H1 (cell line): ENCODE results near the gene RNF41. TPM values are rescaled to one million over a fixed set of nuclear protein-coding genes. Genes with fewer than 3 reads are reported as not detected.

Experiments
- CTCF ChIA-PET: fragments of 300-600 bp; sonication (Branson Sonifier 250); formaldehyde crosslinking; loops from one replicate; lab custom pipeline; 2021; ENCODE audit not compliant: partially characterized antibody; lab: Charles Lee
- POLR2A ChIA-PET: fragments of 300-600 bp; sonication (Branson Sonifier 250); formaldehyde crosslinking; loops from one replicate; lab custom pipeline; 2021; ENCODE audit warnings: inconsistent platforms; ENCODE audit not compliant: partially characterized antibody; lab: Charles Lee
- DNase-seq, 2 experiments: peaks; one replicate each; pipeline versions ENCODE4 v3.0.0 to v3.0.0-alpha.2; 2010 to 2022; ENCODE audit warnings: low spot score in 2 of 2, low read depth in 1 of 2, mixed read lengths in 1 of 2
- FAIRE-seq: peaks from 2 replicates; lab custom pipeline; 2011; peaks lifted over from hg19 to GRCh38; lab: Jason Lieb, UNC
- H2AFZ ChIP-seq: 2 replicates; pipeline ENCODE4 v1.8.1; 2012; ENCODE audit warnings: low read length, inconsistent platforms
- H2AK5ac ChIP-seq: 2 replicates; pipeline ENCODE4 v1.6.1; 2013; ENCODE audit warnings: low read depth, low read length
- H2BK120ac ChIP-seq: replicated peaks from 2 replicates; pipeline ENCODE3; 2013; ENCODE audit warnings: low read depth, low read length, inconsistent platforms
- H2BK12ac ChIP-seq: 2 replicates; pipeline ENCODE4 v1.6.1; 2013; ENCODE audit warnings: low read depth, low read length
- H2BK15ac ChIP-seq: 2 replicates; pipeline ENCODE4 v1.6.1; 2013; ENCODE audit warnings: low read length
- H2BK20ac ChIP-seq: 2 replicates; pipeline ENCODE4 v1.6.1; 2013; ENCODE audit warnings: low read length
- H2BK5ac ChIP-seq: 2 replicates; pipeline ENCODE4 v1.6.1; 2013; ENCODE audit warnings: low read depth, low read length
- H3K14ac ChIP-seq: 2 replicates; pipeline ENCODE4 v1.6.1; 2013; ENCODE audit warnings: inconsistent platforms; ENCODE audit not compliant: insufficient read length
- H3K18ac ChIP-seq: 2 replicates; pipeline ENCODE4 v1.6.1; 2013; ENCODE audit warnings: low read length; ENCODE audit errors: extremely low read depth
- H3K23ac ChIP-seq: 2 replicates; pipeline ENCODE4 v1.6.1; 2013; ENCODE audit warnings: inconsistent platforms; ENCODE audit not compliant: insufficient read length
- H3K23me2 ChIP-seq: 2 replicates; pipeline ENCODE4 v1.6.1; 2013; ENCODE audit warnings: low read depth, low read length
- H3K27ac ChIP-seq: 2 replicates; pipeline ENCODE4 v1.6.1; 2011; ENCODE audit warnings: low read depth, low read length, inconsistent platforms
- H3K27me3 ChIP-seq, 4 experiments: replicated peaks in 1 of 4; 1 replicate in 1 of 4; 2 replicates in 3 of 4; pipeline versions ENCODE4 v1.6.1 to v1.8.1; 2011 to 2013; ENCODE audit warnings: low read length in 3 of 4, mild to moderate bottlenecking in 3 of 4, inconsistent platforms in 2 of 4, mixed read lengths in 2 of 4, moderate library complexity in 1 of 4; ENCODE audit not compliant: control insufficient read depth in 3 of 4, insufficient read depth in 3 of 4; ENCODE audit errors: extremely low read depth in 1 of 4
- H3K36me3 ChIP-seq, 4 experiments: 2 replicates each; pipeline versions ENCODE4 v1.6.1 to v1.8.1; 2011 to 2013; ENCODE audit warnings: mild to moderate bottlenecking in 4 of 4, low read length in 3 of 4, moderate library complexity in 2 of 4, control low read depth in 1 of 4, inconsistent platforms in 1 of 4; ENCODE audit not compliant: insufficient read depth in 4 of 4, control insufficient read depth in 2 of 4
- H3K4ac ChIP-seq: replicated peaks from 2 replicates; pipeline ENCODE3; 2013; ENCODE audit warnings: low read length, low read depth, mixed read lengths, inconsistent platforms; ENCODE audit not compliant: insufficient read length
- H3K4me1 ChIP-seq, 4 experiments: replicated peaks in 1 of 4; 1 replicate in 1 of 4; 2 replicates in 3 of 4; pipeline versions ENCODE4 v1.6.1 to v1.8.1; 2011 to 2013; ENCODE audit warnings: low read length in 3 of 4, inconsistent platforms in 2 of 4, mixed read lengths in 1 of 4; ENCODE audit not compliant: insufficient read depth in 4 of 4, control insufficient read depth in 3 of 4
- H3K4me2 ChIP-seq, 2 experiments: 2 replicates each; pipeline versions ENCODE4 v1.6.1 to v1.8.1; 2011 to 2013; ENCODE audit warnings: low read depth in 2 of 2, low read length in 2 of 2, control low read depth in 1 of 2, inconsistent platforms in 1 of 2, mild to moderate bottlenecking in 1 of 2; ENCODE audit not compliant: insufficient read depth in 1 of 2
- H3K4me3 ChIP-seq, 4 experiments: fragments of 200-600, 300-600 bp in 1 of 4; sonication (generic), shearing (Covaris generic), sonication (Bioruptor Twin) in 1 of 4; 2 replicates each; pipeline versions ENCODE4 v1.5.1 to v1.8.1; 2011 to 2016; ENCODE audit warnings: low read length in 4 of 4, low read depth in 3 of 4, control low read depth in 2 of 4, inconsistent platforms in 2 of 4, mild to moderate bottlenecking in 2 of 4, mixed read lengths in 1 of 4, moderate library complexity in 1 of 4; ENCODE audit not compliant: insufficient read depth in 2 of 4; ENCODE audit errors: extremely low read depth in 1 of 4
- H3K56ac ChIP-seq: replicated peaks from 2 replicates; pipeline ENCODE3; 2013; ENCODE audit warnings: low read depth, mild to moderate bottlenecking, mixed read lengths, low read length, inconsistent platforms; ENCODE audit not compliant: insufficient read length
- H3K79me1 ChIP-seq: 2 replicates; pipeline ENCODE4 v1.6.1; 2013; ENCODE audit warnings: low read depth, low read length, control low read depth
- H3K79me2 ChIP-seq, 2 experiments: 2 replicates each; pipeline versions ENCODE4 v1.6.1 to v1.8.1; 2012 to 2013; ENCODE audit warnings: low read length in 2 of 2, mild to moderate bottlenecking in 2 of 2, inconsistent platforms in 1 of 2; ENCODE audit not compliant: insufficient read depth in 2 of 2, control insufficient read depth in 1 of 2
- H3K9ac ChIP-seq, 4 experiments: replicated peaks in 1 of 4; 1 replicate in 1 of 4; 2 replicates in 3 of 4; pipeline versions ENCODE4 v1.6.1 to v1.8.1; 2011 to 2013; ENCODE audit warnings: low read depth in 3 of 4, low read length in 3 of 4, control low read depth in 2 of 4, mild to moderate bottlenecking in 2 of 4, moderate library complexity in 2 of 4, inconsistent platforms in 1 of 4; ENCODE audit errors: extremely low read depth in 1 of 4
- H3K9me3 ChIP-seq, 2 experiments: 2 replicates each; pipeline versions ENCODE4 v1.6.1 to v1.8.1; 2012 to 2013; ENCODE audit warnings: mild to moderate bottlenecking in 2 of 2, moderate library complexity in 2 of 2, control low read depth in 1 of 2, inconsistent platforms in 1 of 2, low read depth in 1 of 2, low read length in 1 of 2, mixed read lengths in 1 of 2; ENCODE audit not compliant: insufficient read depth in 2 of 2
- H4K20me1 ChIP-seq, 2 experiments: replicated peaks in 1 of 2; 2 replicates each; pipeline versions ENCODE3 to v1.8.1; 2011 to 2013; ENCODE audit warnings: inconsistent platforms in 2 of 2, low read length in 2 of 2, mild to moderate bottlenecking in 1 of 2; ENCODE audit not compliant: insufficient read depth in 2 of 2, control insufficient read depth in 1 of 2
- H4K5ac ChIP-seq: 2 replicates; pipeline ENCODE4 v1.6.1; 2013; ENCODE audit warnings: low read length, low read depth, mixed read lengths, inconsistent platforms; ENCODE audit not compliant: insufficient read length
- H4K8ac ChIP-seq: 2 replicates; pipeline ENCODE4 v1.8.0; 2013; ENCODE audit warnings: mild to moderate bottlenecking, moderate library complexity, low read length, inconsistent platforms; ENCODE audit not compliant: insufficient read depth; ENCODE audit errors: extremely low read depth
- H4K91ac ChIP-seq: replicated peaks from 2 replicates; pipeline ENCODE3; 2013; ENCODE audit warnings: low read length, mixed read lengths, inconsistent platforms; ENCODE audit not compliant: insufficient read length
- ASH2L ChIP-seq: fragments of 200-600, 300-600 bp; sonication (generic); IDR thresholded peaks from one replicate; pipeline ENCODE4 v1.7.1; 2017; ENCODE audit warnings: low read length
- BACH1 ChIP-seq: IDR thresholded peaks from 2 replicates; pipeline ENCODE4 v1.6.1; 2012; ENCODE audit warnings: low read length, improper control_type of control experiment
- EGR1 ChIP-seq: IDR thresholded peaks from 2 replicates; pipeline ENCODE4 v1.6.1; 2011; ENCODE audit warnings: low read depth, low read length, borderline replicate concordance
- POLR2A ChIP-seq, 2 experiments: IDR thresholded peaks; 1 replicate in 1 of 2; 2 replicates in 1 of 2; pipeline ENCODE4 v1.6.1; 2011; ENCODE audit warnings: low read depth in 2 of 2, low read length in 2 of 2, mild to moderate bottlenecking in 2 of 2; ENCODE audit errors: control extremely low read depth in 1 of 2
- SIRT6 ChIP-seq: IDR thresholded peaks from one replicate; pipeline ENCODE4 v1.7.1; 2012; ENCODE audit warnings: low read length, inconsistent platforms
- SP1 ChIP-seq: IDR thresholded peaks from 2 replicates; pipeline ENCODE4 v1.6.1; 2011; ENCODE audit warnings: low read depth, low read length
- WGBS, 2 experiments: shearing (Covaris generic) in 1 of 2; methylation state at CpG; one replicate each; pipeline versions ENCODE4 v1.1.6 to v1.1.7; 2013 to 2015; ENCODE audit warnings: low lambda C conversion rate in 2 of 2, mixed read lengths in 2 of 2, inconsistent platforms in 1 of 2, low coverage in 1 of 2, missing lambda C conversion rate in 1 of 2; ENCODE audit not compliant: insufficient replicate concordance in 2 of 2, insufficient coverage in 1 of 2, insufficient read length in 1 of 2; ENCODE audit errors: extremely low coverage in 1 of 2, missing lambda C conversion rate in 1 of 2; 5-methylcytosine and 5-hydroxymethylcytosine counted together
- polyA plus RNA-seq, 7 experiments: library from polyadenylated mRNA; depleted of rRNA in 3 of 7; stranded (reverse) in 5 of 7; unstranded in 2 of 7; fragments of >200 nt in 5 of 7; fragments of 200-250 nt in 2 of 7; gene quantifications; 1 replicate in 5 of 7; 2 replicates in 1 of 7; 4 replicates in 1 of 7; pipeline versions ENCODE4 v1.2.1 to v1.2.3, GENCODE V29; 2011 to 2013; ENCODE audit warnings: missing spikeins in 2 of 7, mixed read lengths in 2 of 7
- total RNA-seq: library from RNA; stranded (reverse); fragmentation: NEBNext Ultra II Directional; extraction: Animal tissue kit (Norgen Biotek cat#: 25700); gene quantifications from 2 replicates; pipeline ENCODE4 v1.2.1, GENCODE V29; 2021
- TF ChIP-seq, protein P1 (sequence below): IDR thresholded peaks from 2 replicates; pipeline ENCODE4 v1.6.1; 2012; ENCODE audit warnings: inconsistent platforms
- TF ChIP-seq, protein P2 (sequence below), 3 experiments: IDR thresholded peaks; 1 replicate in 2 of 3; 2 replicates in 1 of 3; pipeline versions ENCODE4 v1.5.1 to v1.6.1; 2011; ENCODE audit warnings: low read length in 3 of 3, mild to moderate bottlenecking in 3 of 3, inconsistent platforms in 2 of 3, low read depth in 1 of 3, moderate library complexity in 1 of 3; ENCODE audit not compliant: insufficient read depth in 1 of 3; ENCODE audit errors: control extremely low read depth in 1 of 3

RNF41 gene
- total and polyA plus RNA-seq, 2 of the 8 experiments (the other 6 are each of a cell fraction or from before 2014, with no cell fraction given), result 55.5 to 98.6 TPM

DNA sequence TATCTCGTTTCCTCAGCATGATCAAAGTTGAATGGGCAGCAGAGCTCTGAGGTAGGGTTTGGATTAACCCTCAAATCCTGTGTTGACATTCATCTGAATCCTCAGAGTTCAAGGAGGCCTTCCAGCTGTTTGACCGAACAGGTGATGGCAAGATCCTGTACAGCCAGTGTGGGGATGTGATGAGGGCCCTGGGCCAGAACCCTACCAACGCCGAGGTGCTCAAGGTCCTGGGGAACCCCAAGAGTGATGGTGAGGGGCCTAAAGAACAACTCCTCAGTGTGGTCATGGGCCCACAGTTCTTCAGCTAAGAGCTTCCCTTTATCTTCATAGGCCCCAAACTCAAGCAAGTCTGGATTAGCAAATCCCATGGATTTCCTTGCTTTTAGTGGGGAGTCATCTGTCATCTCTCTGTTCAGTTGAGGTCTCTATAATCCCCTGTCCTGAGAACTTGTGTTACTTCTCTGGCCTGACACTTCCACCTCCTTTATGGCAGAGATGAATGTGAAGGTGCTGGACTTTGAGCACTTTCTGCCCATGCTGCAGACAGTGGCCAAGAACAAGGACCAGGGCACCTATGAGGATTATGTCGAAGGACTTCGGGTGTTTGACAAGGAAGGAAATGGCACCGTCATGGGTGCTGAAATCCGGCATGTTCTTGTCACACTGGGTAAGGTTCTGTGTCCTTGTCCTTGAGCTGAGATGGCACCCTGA lies 62.1 kb downstream of the RNF41 start:
- H3K23me2 ChIP-seq, result peaks cover 19% of the 10 kb centered on the region
- H3K14ac ChIP-seq, result no peak overlapping the region
- FAIRE-seq (no peak), DNase-seq (no peak)
- H4K8ac ChIP-seq, result no peak overlapping the region
- no peak overlapping the region for H2AFZ ChIP-seq
- H2BK5ac ChIP-seq, result peak overlapping the region; percentile 93; the same call in 1 of the 2 replicates
- no peak overlapping the region for H3K4ac ChIP-seq
- peaks cover 11 to 23% of the 10 kb centered on the region in 2 experiments for H4K20me1 ChIP-seq
- H3K56ac ChIP-seq, result no peak overlapping the region
- H3K9ac ChIP-seq, result peak overlapping the region in 3 of 4 experiments; percentile 92 to 99 (median 97); a peak in 6 of 7 replicates
- peaks cover 3 to 25% of the 10 kb centered on the region in 2 experiments for H3K79me2 ChIP-seq
- peaks cover 3 to 33% (median 20%) of the 10 kb centered on the region in 4 experiments for H3K4me1 ChIP-seq
- peaks cover 29 to 67% (median 45%) of the 10 kb centered on the region in 4 experiments for H3K36me3 ChIP-seq
- TF ChIP-seq, protein P1, sequence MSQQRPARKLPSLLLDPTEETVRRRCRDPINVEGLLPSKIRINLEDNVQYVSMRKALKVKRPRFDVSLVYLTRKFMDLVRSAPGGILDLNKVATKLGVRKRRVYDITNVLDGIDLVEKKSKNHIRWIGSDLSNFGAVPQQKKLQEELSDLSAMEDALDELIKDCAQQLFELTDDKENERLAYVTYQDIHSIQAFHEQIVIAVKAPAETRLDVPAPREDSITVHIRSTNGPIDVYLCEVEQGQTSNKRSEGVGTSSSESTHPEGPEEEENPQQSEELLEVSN, result no peak
- no peak for TF ChIP-seq EGR1
- TF ChIP-seq SP1, result 0 out of 2 replicates have a peak, but pooled peaks have one; percentile 49
- no peak for TF ChIP-seq BACH1
- TF ChIP-seq, protein P2, sequence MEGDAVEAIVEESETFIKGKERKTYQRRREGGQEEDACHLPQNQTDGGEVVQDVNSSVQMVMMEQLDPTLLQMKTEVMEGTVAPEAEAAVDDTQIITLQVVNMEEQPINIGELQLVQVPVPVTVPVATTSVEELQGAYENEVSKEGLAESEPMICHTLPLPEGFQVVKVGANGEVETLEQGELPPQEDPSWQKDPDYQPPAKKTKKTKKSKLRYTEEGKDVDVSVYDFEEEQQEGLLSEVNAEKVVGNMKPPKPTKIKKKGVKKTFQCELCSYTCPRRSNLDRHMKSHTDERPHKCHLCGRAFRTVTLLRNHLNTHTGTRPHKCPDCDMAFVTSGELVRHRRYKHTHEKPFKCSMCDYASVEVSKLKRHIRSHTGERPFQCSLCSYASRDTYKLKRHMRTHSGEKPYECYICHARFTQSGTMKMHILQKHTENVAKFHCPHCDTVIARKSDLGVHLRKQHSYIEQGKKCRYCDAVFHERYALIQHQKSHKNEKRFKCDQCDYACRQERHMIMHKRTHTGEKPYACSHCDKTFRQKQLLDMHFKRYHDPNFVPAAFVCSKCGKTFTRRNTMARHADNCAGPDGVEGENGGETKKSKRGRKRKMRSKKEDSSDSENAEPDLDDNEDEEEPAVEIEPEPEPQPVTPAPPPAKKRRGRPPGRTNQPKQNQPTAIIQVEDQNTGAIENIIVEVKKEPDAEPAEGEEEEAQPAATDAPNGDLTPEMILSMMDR (IDR thresholded peaks at IDR 0.05; ENCODE audit: control extremely low read depth in 1 of 3, insufficient read depth in 1 of 3, low read depth in 1 of 3, low read length in 3 of 3), result no peak
- no peak for TF ChIP-seq SIRT6
- TF ChIP-seq ASH2L, result no peak
- TF ChIP-seq POLR2A (IDR thresholded peaks at IDR 0.05; ENCODE audit: control extremely low read depth in 1 of 2, low read depth in 2 of 2, low read length in 2 of 2), result peak in 1 of 2 experiments; percentile 46; a peak in 1 of 3 replicates
- H3K23ac ChIP-seq, result no peak overlapping the region
- no peak overlapping the region for H4K91ac ChIP-seq
- no peaks in the 10 kb centered on the region for H3K27me3 ChIP-seq
- no peak overlapping the region for H3K18ac ChIP-seq
- peaks cover 5% of the 10 kb centered on the region; the same call in 1 of the 2 replicates for H3K79me1 ChIP-seq
- peak overlapping the region; percentile 3; the same call in 1 of the 2 replicates for H2BK20ac ChIP-seq
- no peak overlapping the region for H2BK120ac ChIP-seq
- no peak overlapping the region for H2BK12ac ChIP-seq
- H3K27ac ChIP-seq, result peak overlapping the region; percentile 99; the same call in 1 of the 2 replicates
- H3K4me2 ChIP-seq, result peak overlapping the region; percentile 77 to 92
- POLR2A ChIA-PET, result interaction anchor here (0.6 to 15.6 kb wide), 29 partner anchors 20 to 474 kb away, joined by 3 to 656 read pairs (median 4); partner anchors contain the start of genes ANKRD52, CNPY2, COQ10A and PA2G4
- no peaks in the 10 kb centered on the region for H3K9me3 ChIP-seq
- 87% methylated on average over 8 of the region's 8 CpGs; no CpG with 5 or more reads in 1 of the 2 experiments for WGBS, 2 experiments
- no peak overlapping the region for H2BK15ac ChIP-seq
- H2AK5ac ChIP-seq, result peak overlapping the region; percentile 25; the same call in 1 of the 2 replicates
- no peak overlapping the region for H4K5ac ChIP-seq
- peak overlapping the region; percentile 63 to 97 (median 93) for H3K4me3 ChIP-seq
- CTCF ChIA-PET, result interaction anchor here (0.7 to 6.8 kb wide), 9 partner anchors 9 to 40 kb away, joined by 3 to 47 read pairs (median 5); partner anchors contain the start of genes SMARCC2 and ZC3H10
